CD4-positive, alpha-beta memory T cell (primary cell): ENCODE data around the gene CNTN5. TPM values are rescaled to one million over a fixed set of nuclear protein-coding genes. Genes with fewer than 3 reads are reported as not detected.

ENCODE experiments used
- CTCF ChIA-PET: fragments of 350-600 bp; sonication (Branson Sonifier 250); formaldehyde crosslinking; loops from one replicate; lab custom pipeline; 2021; ENCODE audit warnings: inconsistent platforms; ENCODE audit not compliant: partially characterized antibody; lab: Charles Lee
- POLR2A ChIA-PET: fragments of 350-600 bp; sonication (Branson Sonifier 250); formaldehyde crosslinking; loops from one replicate; lab custom pipeline; 2021; ENCODE audit not compliant: partially characterized antibody; lab: Charles Lee
- DNase-seq, 5 donors: peaks; one replicate each; pipeline versions ENCODE4 v3.0.0 to v3.0.0-alpha.2; 2020 to 2022; ENCODE audit warnings: mixed read lengths in 1 of 5
- H3K27ac ChIP-seq: one replicate; pipeline ENCODE4 v1.7.0; 2013; ENCODE audit warnings: low read depth, low read length
- H3K27me3 ChIP-seq: 2 replicates; pipeline ENCODE4 v1.7.0; 2013; ENCODE audit warnings: mild to moderate bottlenecking, low read length, moderate library complexity; ENCODE audit not compliant: insufficient read depth
- H3K36me3 ChIP-seq: 2 replicates; pipeline ENCODE4 v1.7.0; 2013; ENCODE audit warnings: mild to moderate bottlenecking, low read length, moderate library complexity; ENCODE audit not compliant: insufficient read depth
- H3K4me1 ChIP-seq: 2 replicates; pipeline ENCODE4 v1.7.0; 2013; ENCODE audit warnings: mild to moderate bottlenecking, low read length, moderate library complexity; ENCODE audit not compliant: insufficient read depth
- H3K4me3 ChIP-seq, 2 donors: one replicate each; pipeline ENCODE4 v1.7.0; 2013; ENCODE audit warnings: low read length in 2 of 2, mild to moderate bottlenecking in 1 of 2
- H3K9me3 ChIP-seq, 2 donors: one replicate each; pipeline ENCODE4 v1.7.0; 2013; ENCODE audit warnings: low read length in 2 of 2, control low read depth in 1 of 2; ENCODE audit not compliant: control insufficient read depth in 1 of 2
- H3K27ac Mint-ChIP-seq, 7 donors: one replicate each; pipeline ENCODE4 v1.8.0; 2020 to 2021; ENCODE audit warnings: mixed read lengths in 7 of 7, mild to moderate bottlenecking in 6 of 7, inconsistent platforms in 3 of 7, moderate library complexity in 3 of 7
- H3K27me3 Mint-ChIP-seq, 2 donors: one replicate each; pipeline ENCODE4 v1.8.0; 2020 to 2021; ENCODE audit warnings: mixed read lengths in 2 of 2
- H3K36me3 Mint-ChIP-seq, 2 donors: one replicate each; pipeline ENCODE4 v1.8.0; 2020 to 2021; ENCODE audit warnings: mixed read lengths in 2 of 2, inconsistent platforms in 1 of 2, mild to moderate bottlenecking in 1 of 2
- H3K4me1 Mint-ChIP-seq, 4 donors: one replicate each; pipeline ENCODE4 v1.8.0; 2020 to 2021; ENCODE audit warnings: mixed read lengths in 4 of 4, mild to moderate bottlenecking in 1 of 4
- H3K4me3 Mint-ChIP-seq, 8 donors: one replicate each; pipeline ENCODE4 v1.8.0; 2020 to 2021; ENCODE audit warnings: mixed read lengths in 8 of 8, mild to moderate bottlenecking in 7 of 8, moderate library complexity in 6 of 8, inconsistent platforms in 3 of 8
- H3K9me3 Mint-ChIP-seq, 8 donors: one replicate each; pipeline ENCODE4 v1.8.0; 2020 to 2021; ENCODE audit warnings: mixed read lengths in 8 of 8, mild to moderate bottlenecking in 5 of 8, inconsistent platforms in 3 of 8, moderate library complexity in 1 of 8
- intact Hi-C: fragments of 100-400 bp; cut with micrococcal nuclease; formaldehyde crosslinking; loops from one replicate; pipeline ENCODE4 v1.15.1; 2023
- polyA plus RNA-seq, 2 donors: library from polyadenylated mRNA; unstranded; fragments of 300-500 nt; fragmentation: Illumina TruSeq; gene quantifications; one replicate each; pipeline ENCODE4 v1.2.3, GENCODE V29; 2021
- total RNA-seq, 2 experiments: library from RNA; stranded (reverse); gene quantifications; one replicate each; pipeline ENCODE4 v1.2.3, GENCODE V29; 2021

CNTN5 gene
- total and polyA plus RNA-seq, 4 experiments from 2014 or later, result not detected

DNA sequence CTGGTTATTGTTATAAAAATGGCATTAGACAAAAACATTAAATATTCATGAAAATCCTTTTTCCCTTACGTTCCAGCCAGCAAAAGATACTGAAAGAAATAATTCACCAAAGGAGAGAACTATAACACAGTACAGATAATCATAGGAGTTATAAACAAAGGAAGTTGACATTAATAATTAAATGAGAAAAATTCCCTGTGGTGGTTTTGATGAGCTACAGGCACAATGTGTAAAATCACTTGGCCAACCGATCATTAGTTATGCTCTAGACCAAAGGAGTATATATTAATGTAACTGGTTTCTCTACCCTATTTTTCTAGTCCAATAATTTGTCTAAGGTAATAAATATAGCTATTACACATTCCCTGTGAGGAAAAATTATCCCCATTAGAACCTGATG, 534.7 kb downstream of the CNTN5 start:
- Histone ChIP-seq H3K27ac (no peak overlapping the region), H3K4me3 (no peak overlapping the region), H3K4me1 (no peaks in the 10 kb centered on the region), H3K36me3 (no peaks in the 10 kb centered on the region), H3K9me3 (no peaks in the 10 kb centered on the region), H3K27me3 (no peaks in the 10 kb centered on the region)
- no peak for DNase-seq
- Mint-ChIP-seq H3K27ac (no peak overlapping the region), H3K4me3 (no peak overlapping the region), H3K36me3 (no peaks in the 10 kb centered on the region), H3K9me3 (peaks cover 1 to 14% (median 3%) of the 10 kb centered on the region in 8 donors), H3K27me3 (no peaks in the 10 kb centered on the region), H3K4me1 (no peaks in the 10 kb centered on the region)
- CTCF ChIA-PET, result no interaction called here
- POLR2A ChIA-PET, result no interaction called here
- intact Hi-C loops, result no loop called here

DNA sequence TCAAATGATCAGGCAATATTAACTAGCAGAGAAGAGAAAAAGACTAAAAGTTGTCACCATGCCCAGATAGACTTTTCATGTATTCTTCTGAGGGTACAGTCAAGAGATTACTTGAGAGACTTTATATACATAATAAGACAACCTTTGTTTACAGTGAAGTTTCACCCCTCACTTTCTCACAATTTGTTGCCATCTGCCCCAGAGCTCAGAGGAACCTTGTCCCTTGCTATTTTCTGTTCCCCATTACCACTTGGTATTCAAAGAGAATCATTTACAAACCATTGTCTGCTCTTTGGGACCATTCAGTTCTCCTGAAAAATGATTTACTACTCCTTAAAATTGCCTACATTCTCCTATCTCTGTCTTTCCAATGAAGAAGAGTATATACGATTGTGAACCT, 544.6 kb downstream of the CNTN5 start:
- Histone ChIP-seq H3K36me3 (no peaks in the 10 kb centered on the region), H3K27me3 (no peaks in the 10 kb centered on the region), H3K4me1 (no peaks in the 10 kb centered on the region), H3K4me3 (no peak overlapping the region), H3K9me3 (peaks cover 0 to 3% of the 10 kb centered on the region in 2 donors), H3K27ac (no peak overlapping the region)
- H3K27ac Mint-ChIP-seq, result no peak overlapping the region
- intact Hi-C loops, result no loop called here
- no peak for DNase-seq
- no peaks in the 10 kb centered on the region for H3K27me3 Mint-ChIP-seq
- H3K4me3 Mint-ChIP-seq, result no peak overlapping the region
- H3K4me1 Mint-ChIP-seq, result no peaks in the 10 kb centered on the region
- ChIA-PET POLR2A (no interaction called here), CTCF (no interaction called here)
- no peaks in the 10 kb centered on the region for H3K36me3 Mint-ChIP-seq
- H3K9me3 Mint-ChIP-seq, result peaks cover 0 to 13% (median 4%) of the 10 kb centered on the region in 8 donors

DNA sequence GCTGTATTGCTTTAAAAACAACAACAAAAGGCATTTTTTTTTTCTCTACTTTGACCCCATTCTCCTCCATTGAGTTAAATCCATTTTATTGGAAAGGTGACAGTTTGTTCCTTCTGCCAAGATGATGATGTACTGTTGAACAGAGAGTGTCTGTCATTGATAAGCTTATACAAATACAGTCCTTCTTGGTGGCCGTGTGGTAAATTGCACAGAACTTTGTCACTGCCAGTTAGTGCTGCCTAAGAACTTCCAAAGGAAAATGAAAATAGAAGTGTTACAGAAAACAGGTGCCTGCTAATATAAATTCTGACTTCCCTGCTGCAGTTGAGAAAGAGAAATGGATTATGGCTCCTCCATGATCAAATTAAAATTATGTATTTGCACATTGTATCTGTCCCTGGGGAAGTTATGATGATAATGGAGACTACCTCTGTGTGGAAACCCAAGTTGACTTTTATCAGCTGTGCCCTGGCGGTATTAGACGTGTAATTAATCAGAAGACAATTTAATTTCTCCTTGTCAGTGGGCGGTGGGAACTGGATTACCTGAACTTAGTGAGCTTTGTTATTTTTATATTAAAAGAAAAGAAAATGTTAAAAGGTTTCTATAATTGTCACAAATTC, 546.7 kb downstream of the CNTN5 start:
- peaks cover 0 to 15% (median 2%) of the 10 kb centered on the region in 8 donors for H3K9me3 Mint-ChIP-seq
- POLR2A ChIA-PET, result no interaction called here
- intact Hi-C loops, result no loop called here
- Histone ChIP-seq H3K9me3 (peaks cover 0 to 3% of the 10 kb centered on the region in 2 donors), H3K36me3 (no peaks in the 10 kb centered on the region), H3K27me3 (no peaks in the 10 kb centered on the region), H3K27ac (no peak overlapping the region), H3K4me1 (no peaks in the 10 kb centered on the region), H3K4me3 (no peak overlapping the region)
- H3K4me3 Mint-ChIP-seq, result no peak overlapping the region
- DNase-seq, result no peak
- H3K36me3 Mint-ChIP-seq, result no peaks in the 10 kb centered on the region
- CTCF ChIA-PET, result no interaction called here
- no peaks in the 10 kb centered on the region for H3K27me3 Mint-ChIP-seq
- no peaks in the 10 kb centered on the region for H3K4me1 Mint-ChIP-seq
- H3K27ac Mint-ChIP-seq, result no peak overlapping the region

DNA sequence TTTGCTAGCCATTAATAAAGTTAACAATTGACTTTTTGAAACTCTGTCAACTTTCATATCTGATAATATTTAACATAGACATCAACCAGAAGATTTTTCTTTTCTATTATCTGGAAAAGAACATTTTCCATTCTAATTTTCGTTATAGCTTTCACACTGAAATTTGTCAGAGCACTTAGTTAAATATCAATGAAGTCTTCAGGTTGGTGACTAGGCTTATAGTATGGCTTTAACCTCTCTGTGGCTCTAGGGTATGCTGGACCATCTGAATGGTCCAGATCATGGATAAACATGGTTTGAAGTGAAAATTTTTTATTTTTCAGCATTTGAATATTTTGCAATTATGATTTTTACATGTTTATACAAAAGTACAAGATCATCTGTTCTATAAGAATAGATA, 548.1 kb downstream of the CNTN5 start:
- no peaks in the 10 kb centered on the region for H3K9me3 ChIP-seq
- ChIA-PET POLR2A (no interaction called here), CTCF (no interaction called here)
- Mint-ChIP-seq H3K4me1 (no peaks in the 10 kb centered on the region), H3K36me3 (no peaks in the 10 kb centered on the region), H3K27me3 (no peaks in the 10 kb centered on the region), H3K27ac (no peak overlapping the region), H3K4me3 (no peak overlapping the region), H3K9me3 (peaks cover 0 to 7% (median 3%) of the 10 kb centered on the region in 8 donors)
- no peaks in the 10 kb centered on the region for H3K27me3 ChIP-seq
- intact Hi-C loops, result no loop called here
- H3K36me3 ChIP-seq, result no peaks in the 10 kb centered on the region
- H3K4me1 ChIP-seq, result no peaks in the 10 kb centered on the region
- no peak for DNase-seq
- no peak overlapping the region for H3K4me3 ChIP-seq
- H3K27ac ChIP-seq, result no peak overlapping the region

DNA sequence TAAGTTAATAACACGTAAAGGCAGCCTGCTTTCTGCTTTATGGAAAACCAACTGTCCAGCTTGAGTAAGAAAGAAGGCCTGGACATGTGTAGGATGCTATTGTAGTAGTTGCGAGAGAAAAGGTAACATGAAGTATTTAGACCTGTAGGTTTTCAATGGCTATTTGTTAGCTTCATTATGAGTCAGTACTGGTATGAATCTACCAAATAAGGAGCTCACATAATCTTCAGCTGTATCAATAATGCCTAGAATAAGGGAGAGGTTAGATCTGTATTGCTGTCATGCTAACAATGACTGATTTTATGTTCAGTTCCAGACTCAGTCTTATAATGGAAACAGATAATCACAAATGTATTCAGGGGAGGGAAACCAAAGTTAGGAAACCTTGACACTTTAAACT, 550.3 kb downstream of the CNTN5 start:
- no peak overlapping the region for H3K27ac ChIP-seq
- intact Hi-C loops, result no loop called here
- no peaks in the 10 kb centered on the region for H3K27me3 Mint-ChIP-seq
- no peak overlapping the region for H3K4me3 ChIP-seq
- no peaks in the 10 kb centered on the region for H3K4me1 ChIP-seq
- no peak overlapping the region for H3K27ac Mint-ChIP-seq
- ChIA-PET CTCF (no interaction called here), POLR2A (no interaction called here)
- no peaks in the 10 kb centered on the region for H3K36me3 ChIP-seq
- no peaks in the 10 kb centered on the region for H3K4me1 Mint-ChIP-seq
- H3K9me3 ChIP-seq, result no peaks in the 10 kb centered on the region
- H3K27me3 ChIP-seq, result no peaks in the 10 kb centered on the region
- peaks cover 0 to 17% (median 13%) of the 10 kb centered on the region in 8 donors for H3K9me3 Mint-ChIP-seq
- no peak overlapping the region for H3K4me3 Mint-ChIP-seq
- no peak for DNase-seq
- H3K36me3 Mint-ChIP-seq, result no peaks in the 10 kb centered on the region

GRCh38 chr11:99584830-99585229, 564.1 kb downstream of the CNTN5 start:
- no peaks in the 10 kb centered on the region for H3K4me1 Mint-ChIP-seq
- peaks cover 0 to 20% (median 9%) of the 10 kb centered on the region in 8 donors for H3K9me3 Mint-ChIP-seq
- intact Hi-C loops, result no loop called here
- H3K27me3 Mint-ChIP-seq, result no peaks in the 10 kb centered on the region
- POLR2A ChIA-PET, result no interaction called here
- Histone ChIP-seq H3K4me1 (no peaks in the 10 kb centered on the region), H3K9me3 (no peaks in the 10 kb centered on the region), H3K27ac (no peak overlapping the region), H3K36me3 (no peaks in the 10 kb centered on the region), H3K4me3 (no peak overlapping the region), H3K27me3 (no peaks in the 10 kb centered on the region)
- H3K36me3 Mint-ChIP-seq, result no peaks in the 10 kb centered on the region
- no peak for DNase-seq
- H3K27ac Mint-ChIP-seq, result no peak overlapping the region
- H3K4me3 Mint-ChIP-seq, result no peak overlapping the region
- CTCF ChIA-PET, result no interaction called here

DNA sequence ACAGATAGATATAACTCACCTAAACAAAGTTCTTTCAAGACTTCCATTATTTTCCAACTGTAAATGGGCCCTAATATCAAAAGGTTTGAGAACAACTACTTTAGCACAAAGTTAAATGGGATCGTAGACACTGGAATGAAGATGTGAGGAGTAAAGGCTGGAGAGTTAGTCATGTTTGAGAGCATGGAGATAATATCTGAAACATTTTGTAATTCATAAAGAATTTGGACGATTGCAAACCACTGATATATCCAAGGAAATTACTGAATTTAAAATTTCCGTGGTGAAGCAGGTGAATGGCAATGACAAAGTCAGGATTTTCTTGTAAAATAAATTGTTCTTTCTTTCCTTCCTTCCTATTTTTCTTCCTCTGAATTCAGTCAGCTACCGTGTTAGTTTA, 564.9 kb downstream of the CNTN5 start:
- H3K27me3 Mint-ChIP-seq, result no peaks in the 10 kb centered on the region

More for the DNA sequence above, 564.9 kb downstream of the CNTN5 start:
- Histone ChIP-seq H3K4me1 (no peaks in the 10 kb centered on the region), H3K27ac (no peak overlapping the region), H3K9me3 (no peaks in the 10 kb centered on the region), H3K4me3 (no peak overlapping the region), H3K36me3 (no peaks in the 10 kb centered on the region), H3K27me3 (no peaks in the 10 kb centered on the region)
- no peaks in the 10 kb centered on the region for H3K4me1 Mint-ChIP-seq
- intact Hi-C loops, result no loop called here
- CTCF ChIA-PET, result no interaction called here
- DNase-seq, result no peak
- POLR2A ChIA-PET, result no interaction called here
- no peak overlapping the region for H3K4me3 Mint-ChIP-seq
- no peak overlapping the region for H3K27ac Mint-ChIP-seq
- no peaks in the 10 kb centered on the region for H3K36me3 Mint-ChIP-seq
- H3K9me3 Mint-ChIP-seq, result peaks cover 0 to 18% (median 9%) of the 10 kb centered on the region in 8 donors
